Activated CD4-positive, alpha-beta T cell treated with anti-CD3 and anti-CD28 coated beads for 4 hours (primary cell): ENCODE measurements around the gene RNU11.
"Not testable (repeated sequence)": the region's sequence is repeated elsewhere in the genome, so short reads cannot be mapped to it uniquely, and the experiment has no call there.

Source experiments
- DNase-seq, 2 donors: peaks; one replicate each; pipeline ENCODE4 v3.0.0-alpha.2; 2020

Gene RNU11

DNA sequence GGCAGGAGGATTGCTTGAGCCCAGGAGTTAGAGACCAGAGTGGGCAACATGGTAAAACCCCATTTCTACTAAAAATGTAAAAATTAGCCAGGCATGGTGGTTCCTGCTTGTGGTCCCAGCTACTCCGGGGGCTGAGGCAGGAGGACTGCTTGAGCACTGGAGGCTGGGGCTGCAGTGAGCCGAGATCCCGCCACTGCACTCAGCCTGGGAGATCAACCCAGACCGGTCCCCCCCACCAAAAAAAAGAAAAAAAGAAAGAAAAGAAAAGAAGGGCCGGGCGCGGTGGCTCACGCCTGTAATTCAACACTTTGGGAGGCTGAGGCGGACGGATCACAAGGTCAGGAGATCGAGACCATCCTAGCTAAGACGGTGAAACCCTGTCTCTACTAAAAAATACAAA, 18.4 kb downstream of the RNU11 start:
- no peak for DNase-seq

DNA sequence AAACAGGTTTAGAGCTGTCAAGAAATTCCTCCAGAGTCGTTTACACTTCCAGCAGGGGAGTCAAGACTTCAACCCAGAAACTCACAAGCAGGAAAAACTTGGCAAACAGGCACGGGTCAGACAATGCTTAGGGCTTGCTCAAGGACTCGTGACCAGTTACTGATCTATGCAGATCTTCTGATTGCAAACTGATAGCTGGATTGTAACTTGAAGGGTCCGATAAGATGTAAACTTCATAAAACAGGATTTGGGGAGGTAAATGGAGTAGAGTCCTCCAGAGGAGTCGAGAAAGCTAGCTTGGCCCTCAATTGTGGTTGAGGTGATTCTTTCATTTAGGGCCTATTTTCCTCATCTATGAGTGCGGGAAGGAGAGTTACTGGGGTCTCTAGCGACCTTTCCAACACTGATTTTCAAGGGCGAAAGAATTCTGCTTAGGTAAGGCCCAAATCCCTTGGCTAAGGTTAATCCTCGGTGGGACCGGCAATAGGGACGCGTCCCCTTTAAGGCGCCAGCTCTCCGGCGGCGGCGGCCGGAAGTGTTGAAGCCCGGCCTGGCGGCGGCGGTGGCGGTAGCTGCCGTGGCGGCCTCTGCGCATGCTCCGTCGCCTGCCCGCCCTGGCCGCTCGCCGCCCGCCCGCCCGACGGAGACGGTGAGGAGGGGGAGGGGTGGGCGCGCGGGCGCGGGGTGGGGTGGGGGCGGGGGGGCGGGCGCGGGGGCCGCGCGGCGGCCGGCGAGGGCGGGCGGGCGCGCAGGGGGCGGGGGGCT, 20.0 kb downstream of the RNU11 start, which contains the start of gene GMEB1:
Gene GMEB1 (plus strand): TSS at position 594 of the 765 bp plus-strand sequence. CDS start 14,829 bp downstream, outside the sequence.
- DNase-seq: peak; percentile 79 to 86

DNA sequence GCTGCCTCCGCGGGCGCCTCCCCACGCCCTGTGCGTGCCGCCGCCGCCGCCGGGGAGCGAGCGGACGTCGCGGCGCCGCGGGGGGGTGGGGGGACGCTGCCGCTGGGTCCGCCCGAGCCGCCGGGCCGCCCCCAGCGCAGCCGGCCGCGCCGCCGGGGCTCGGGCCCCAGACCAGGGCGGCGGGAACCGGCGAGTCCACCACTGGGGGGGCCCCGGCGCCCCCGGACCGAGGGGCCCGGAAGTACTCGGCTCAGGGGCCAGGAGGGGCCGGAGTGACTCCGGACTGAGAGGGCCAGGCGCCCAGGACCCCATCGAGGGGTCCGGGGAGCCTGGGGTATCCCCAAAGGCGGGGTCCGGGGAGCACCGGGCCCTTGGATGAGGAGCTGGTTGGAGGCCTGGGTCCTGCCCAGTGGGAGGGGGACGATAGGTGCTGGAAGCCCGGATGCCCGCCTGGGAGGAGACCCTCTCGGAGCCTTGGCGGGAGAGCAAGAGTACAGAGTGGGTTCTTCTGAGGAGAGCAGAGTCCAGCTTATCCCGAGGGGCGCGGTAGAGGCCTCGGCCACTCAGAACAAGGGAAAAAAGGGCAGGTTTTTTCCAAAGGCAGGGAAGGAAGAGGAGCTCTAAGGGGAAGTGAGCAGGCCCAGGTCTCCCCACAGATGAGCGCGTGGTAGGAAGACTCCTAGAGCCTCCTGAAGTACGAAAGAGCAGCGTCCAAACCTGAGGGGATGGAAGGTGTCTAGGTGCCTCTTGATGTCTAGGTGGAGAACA, 20.7 kb downstream of the RNU11 start:
- peak; percentile 38 to 48 for DNase-seq

DNA sequence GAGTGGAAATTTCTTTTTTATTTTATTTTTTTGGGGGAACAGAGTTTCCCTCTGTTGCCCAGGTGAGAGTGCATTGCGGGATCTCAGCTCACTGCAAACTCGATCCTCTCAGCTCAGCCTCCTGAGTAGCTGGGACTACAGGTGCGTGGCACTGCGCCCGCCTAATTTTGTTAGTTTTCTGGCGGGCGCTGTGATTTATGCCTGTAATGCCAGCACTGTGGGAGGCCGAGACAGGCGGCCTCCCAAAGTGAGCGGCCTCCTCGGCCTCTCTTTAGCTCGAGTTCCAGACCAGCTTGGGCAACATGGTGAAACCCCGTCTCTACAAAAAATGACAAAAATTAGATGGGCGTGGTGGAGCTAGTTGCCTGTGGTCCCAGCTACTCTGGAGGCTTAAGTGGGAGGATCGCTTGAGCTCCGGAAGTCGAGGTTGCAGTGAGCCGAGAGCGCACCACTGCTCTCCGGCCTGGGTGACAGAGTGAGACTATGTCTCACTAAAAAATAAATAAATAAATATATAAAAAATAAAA, 22.9 kb downstream of the RNU11 start:
- no peak for DNase-seq

DNA sequence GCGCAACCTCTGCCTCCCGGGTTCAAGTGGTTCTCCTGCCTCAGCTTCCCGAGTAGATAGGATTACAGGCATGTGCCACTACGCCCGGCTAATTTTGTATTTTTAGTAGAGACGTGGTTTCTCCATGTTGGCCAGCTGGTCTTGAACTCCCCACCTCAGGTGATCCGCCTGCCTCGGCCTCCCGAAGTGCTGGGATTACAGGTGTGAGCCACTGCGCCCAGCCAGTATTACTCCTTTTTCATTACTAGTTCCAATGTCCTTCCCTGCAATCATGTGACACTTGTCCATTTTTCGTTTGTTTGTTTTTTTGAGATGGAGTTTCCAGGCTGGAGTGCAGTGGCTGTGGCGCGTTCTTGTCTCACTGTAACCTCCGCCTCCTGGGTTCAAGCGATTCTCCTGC, 24.6 kb downstream of the RNU11 start:
- not testable (repeated sequence) for DNase-seq

DNA sequence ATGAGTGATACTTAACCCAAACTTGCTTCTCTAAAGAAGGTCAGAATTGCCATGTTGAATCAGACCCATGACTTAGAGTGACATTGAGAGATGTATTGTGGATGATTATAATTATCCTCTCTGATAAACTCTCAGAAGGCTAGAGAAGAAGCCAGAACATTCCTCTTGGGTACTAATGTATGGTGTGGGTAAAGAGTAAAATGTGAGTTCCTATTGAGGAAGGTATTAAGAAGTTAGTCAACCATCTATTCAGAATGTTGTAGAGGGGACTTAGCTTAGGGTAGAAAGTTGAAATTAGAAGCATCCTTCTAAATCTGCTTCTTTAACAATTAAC, 27.5 kb downstream of the RNU11 start:
- no peak for DNase-seq

DNA sequence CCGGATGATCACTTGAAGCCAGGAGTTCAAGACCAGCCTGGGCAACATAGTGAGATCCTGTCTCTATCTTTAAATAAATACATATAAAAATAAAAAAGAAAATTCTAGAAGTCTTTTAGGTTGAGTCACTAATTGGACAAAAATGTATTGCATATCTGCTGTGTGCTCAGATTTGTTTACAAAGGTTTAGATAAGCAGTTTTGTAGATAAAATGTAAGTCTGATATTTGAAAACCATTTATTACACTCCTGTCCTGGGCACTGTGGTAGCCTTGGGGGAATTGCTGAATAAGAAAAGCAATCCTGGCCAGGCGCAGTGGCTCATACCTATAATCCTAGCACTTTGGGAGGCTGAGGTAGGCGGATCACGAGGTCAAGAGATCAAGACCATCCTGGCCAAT, 31.8 kb downstream of the RNU11 start:
- DNase-seq: no peak

DNA sequence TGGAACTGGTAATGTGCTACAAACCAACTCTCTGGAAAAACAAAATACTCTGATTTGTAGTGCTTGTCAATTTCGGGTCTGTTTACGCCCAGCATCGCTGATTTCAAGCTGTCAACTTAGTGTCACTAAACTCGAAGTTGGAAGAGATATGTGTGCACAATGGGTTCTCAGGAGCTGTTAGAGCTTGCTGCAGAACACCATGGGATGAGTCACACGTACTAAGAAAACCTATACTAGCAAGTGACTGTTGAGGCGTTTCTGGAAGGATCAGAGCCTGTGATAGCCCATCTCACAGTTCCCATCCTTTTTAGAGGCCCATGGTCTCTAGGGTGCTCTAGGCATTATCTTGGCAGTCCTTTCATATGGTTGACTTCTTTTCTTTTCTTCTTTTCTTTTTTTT, 34.4 kb downstream of the RNU11 start:
- DNase-seq: no peak

DNA sequence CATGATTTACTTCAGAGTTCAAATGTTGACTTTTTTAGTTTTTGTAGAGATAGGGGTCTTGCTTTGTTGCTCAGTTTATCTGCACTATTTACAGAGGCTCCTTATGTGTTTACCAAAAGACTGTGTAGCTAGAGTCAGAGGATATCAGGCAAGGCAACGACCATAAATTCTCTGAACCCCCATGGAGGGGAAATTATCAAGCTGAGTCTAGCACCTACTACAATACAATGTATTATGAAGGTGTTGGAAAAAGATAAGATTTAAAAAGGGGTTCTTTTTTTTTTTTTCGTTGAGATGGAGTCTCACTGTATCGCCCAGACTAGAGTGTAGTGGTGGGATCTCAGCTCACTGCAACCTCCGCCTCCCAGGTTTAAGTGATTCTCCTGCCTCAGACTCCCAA, 36.5 kb downstream of the RNU11 start:
- DNase-seq: no peak

DNA sequence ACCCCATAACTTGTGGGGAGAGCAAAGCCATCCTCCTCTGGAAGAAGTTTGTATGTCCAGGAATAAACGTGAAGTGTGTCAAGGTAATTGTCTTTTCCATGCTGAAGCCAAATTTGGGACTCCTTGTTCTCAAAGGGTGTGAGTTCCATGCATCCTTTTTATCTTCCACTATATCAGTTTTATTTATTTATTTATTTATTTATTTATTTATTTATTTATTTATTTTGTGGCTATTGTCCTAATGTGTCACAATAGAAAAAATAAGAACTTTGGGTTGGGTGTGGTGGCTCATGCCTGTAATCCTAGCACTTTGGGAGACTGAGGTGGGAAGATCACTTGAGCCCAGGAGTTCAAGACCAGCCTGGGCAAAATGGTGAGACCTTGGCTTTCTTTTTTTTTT, 43.2 kb downstream of the RNU11 start:
- DNase-seq: not testable (repeated sequence)
